HG03457 (cell line): ENCODE results near the gene ATP4B.

Source experiments
- ATAC-seq: cut with Tn5 transposase; IDR thresholded peaks from one replicate; pipeline ENCODE4 v1.9.1; 2021; ENCODE audit warnings: moderate number of reproducible peaks; ENCODE audit not compliant: unreplicated experiment

Gene ATP4B

DNA sequence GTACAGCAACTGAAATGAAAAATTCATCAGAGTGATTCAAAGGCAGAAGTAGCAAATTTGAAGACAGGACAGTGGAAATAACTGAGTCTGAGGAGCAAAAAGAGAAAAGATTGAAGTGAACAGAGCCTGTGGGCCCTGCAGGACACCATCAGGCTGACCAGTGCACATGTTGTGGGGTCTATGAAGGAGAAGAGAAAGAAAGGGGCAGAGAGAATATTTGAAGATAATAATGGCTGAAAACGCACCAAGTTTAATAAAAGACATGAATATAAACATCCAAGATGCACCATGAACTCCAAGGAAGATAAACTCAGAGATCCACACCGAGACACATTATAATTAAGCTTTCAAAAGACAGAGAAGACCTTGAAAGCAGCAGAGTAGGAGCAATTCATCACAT lies 15.4 kb downstream of the ATP4B start:
- ATAC-seq, result no peak

DNA sequence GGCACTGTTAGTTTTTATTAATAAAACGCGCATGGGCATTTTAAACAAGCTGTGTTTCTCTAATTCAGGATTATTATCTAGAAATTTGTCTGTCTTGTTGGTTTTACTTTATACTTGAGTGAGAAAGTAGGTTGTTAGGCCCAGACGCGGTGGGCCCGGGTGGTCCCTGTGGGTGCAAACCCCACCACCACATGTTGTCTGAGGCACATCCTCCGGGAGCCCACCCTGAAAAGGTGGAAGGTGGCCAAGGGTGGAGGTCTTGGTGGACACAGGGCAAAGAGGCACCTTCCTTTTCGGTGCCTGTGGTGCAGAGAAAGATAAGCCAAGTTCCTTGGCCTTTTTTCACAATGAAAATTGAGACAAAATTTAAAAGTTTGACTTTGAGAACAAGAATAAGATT lies 16.6 kb downstream of the ATP4B start:
- ATAC-seq, result no peak

DNA sequence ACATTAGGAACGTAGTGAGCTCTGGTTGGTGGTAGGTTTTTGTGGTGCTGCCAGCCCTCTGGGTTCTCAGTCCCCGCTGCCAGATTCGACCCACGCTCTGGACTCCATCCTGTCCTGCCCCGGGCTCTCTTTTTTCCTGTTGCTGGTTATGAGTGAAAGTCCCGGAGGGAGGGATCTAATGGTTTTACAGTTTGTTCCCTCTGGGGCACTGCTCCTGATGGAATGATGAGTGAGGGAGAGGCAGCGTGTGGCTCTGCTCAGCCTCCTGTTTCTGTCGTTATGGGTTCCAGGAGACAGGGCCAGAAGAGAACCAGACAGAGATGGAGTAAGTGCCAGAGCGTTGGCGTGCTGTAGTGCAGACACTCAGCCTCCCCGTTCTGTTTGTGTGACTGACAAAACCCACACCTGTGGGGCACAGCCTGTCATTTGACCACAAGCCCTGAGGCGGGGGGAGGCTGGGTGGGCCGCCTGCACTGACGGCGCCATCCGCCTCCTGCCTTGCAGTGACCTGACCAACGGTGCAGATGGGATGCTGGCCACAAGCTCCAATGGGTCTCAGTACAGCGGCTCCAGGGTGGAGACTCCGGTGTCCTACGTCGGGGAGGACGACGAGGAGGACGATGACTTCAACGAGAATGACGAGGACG lies 18.3 kb downstream of the ATP4B start:
- no peak for ATAC-seq

DNA sequence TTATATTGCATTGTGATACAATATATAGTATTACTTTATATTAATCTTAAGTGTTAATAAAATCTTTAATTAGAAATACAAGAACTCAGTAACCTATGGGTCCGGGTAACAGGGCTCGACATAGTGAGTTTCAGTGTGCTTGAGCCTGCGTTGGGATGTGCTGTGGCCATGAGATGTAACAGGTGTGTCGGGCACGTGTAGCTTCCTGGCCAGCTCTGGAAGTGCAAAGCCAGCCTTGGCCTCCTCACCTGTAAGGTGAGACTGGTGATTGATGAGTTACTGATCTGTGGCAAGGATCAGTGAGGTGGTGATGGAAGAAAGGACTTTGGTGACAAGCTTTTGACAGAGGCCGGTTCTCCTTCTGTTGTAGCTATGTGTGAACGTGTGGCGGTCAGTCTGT lies 19.2 kb downstream of the ATP4B start:
- no peak for ATAC-seq

DNA sequence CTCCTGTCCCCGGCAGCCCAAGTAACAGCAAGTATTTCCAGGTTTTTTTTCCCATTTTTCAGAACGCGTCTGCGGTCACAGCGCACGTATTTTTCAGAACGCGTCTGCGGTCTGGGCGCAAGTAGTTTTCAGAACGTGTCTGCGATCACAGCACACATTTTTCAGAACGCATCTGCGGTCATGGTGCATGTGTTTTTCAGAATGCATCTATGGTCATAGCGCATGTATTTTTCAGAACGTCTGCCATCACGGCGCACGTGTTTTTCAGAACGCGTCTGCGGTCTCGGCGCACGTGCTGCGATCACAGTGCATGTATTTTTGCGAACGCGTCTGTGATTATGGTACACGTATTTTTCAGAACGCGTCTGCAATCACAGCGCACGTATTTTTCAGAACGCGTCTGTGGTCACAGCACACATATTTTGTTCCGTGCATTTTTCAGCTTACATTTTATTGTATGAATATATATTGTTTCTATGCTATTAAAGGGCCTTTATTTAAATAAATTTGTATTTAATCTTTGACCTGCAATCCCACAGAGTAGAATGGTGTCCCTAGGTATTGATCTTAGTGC lies 19.7 kb downstream of the ATP4B start:
- ATAC-seq, result no peak

DNA sequence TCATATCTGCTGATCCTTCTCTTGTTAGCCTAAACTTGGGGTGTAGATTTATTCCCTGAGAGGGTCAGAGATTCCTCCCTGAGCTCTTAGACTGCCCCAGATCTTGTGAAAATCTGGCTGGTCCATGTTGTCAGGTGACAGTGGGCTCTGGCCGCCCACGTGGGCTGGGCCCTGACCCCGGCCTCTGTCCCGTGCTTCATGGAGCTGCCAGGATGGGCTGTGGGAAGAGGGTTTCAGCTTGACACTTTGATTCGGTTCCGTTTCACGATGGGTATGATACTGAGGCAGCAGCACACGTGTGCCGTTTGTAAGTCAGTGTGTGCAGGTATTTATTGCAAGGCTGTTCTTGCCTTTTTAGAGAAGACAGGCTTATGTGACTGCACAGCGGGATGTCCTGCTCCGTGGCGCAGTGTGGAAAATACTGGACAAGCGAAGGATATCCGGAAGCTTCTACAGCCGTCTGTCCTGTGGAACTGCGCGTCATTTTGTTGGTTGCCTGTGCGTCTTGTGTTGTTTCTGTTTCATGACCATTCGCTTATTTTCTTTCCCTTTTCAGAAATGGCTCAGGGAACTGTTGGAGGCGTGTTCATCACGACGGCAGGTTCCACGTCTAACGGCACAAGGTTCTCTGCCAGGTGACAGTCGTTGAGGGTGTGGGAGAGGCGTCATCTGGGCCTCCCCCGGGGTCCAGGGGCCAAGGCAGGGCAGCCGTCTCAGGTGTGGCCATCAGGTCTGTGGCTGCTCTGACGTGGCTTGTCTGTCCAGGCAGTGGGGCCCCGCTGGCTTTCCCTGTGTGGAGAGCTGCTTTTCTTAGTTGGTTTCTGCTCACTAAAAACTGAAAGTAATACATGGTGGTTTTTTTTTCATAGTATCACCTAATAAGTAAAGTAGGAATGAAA lies 20.5 kb downstream of the ATP4B start:
- ATAC-seq, result no peak

DNA sequence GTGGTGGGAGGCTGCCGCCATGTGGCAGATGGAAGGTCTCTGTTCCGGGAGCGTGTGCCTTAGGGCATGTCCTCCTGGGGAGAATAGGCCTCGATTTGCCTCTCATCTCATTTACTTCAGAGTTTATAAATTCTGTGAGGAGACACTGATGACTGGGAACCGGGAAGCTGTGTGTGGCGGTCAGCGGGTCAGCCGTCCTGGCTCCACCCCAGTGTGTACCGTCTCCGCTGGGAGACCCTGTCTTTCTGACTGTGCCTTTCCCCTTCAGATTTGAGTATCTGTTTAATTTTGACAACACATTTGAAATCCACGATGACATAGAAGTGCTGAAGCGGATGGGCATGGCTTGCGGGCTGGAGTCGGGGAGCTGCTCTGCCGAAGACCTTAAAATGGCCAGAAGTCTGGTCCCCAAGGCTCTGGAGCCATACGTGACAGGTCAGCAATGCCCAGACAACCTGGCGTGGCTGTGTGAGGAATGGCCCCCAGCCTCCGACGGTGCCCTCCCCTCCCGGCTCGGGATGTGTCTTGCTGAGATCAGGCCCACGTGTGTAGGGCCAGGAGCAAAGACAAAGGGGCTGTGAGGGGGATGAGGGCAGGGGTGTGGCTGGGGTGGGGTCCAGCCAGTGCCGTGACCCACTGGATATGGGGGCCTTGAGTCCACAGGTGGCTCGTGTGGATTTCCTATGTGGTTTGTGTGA lies 21.6 kb downstream of the ATP4B start:
- ATAC-seq, result no peak

DNA sequence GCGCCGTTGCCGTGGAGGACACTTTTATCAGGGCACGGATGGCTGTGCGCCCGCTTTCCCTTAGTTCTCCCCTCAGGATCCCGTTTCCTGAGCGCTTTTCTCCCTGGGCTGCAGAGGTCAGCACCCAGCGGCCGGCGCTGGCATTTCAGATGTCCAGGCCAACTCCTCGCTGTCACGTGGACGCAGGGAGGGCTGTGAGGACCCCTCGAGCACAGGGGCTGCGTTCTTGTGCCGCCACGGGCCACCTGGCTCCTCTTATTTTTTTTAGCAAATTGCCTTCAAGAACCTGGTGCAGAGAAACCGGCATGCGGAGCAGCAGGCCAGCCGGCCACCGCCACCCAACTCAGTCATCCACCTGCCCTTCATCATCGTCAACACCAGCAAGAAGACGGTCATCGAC lies 22.3 kb downstream of the ATP4B start:
- ATAC-seq, result no peak

DNA sequence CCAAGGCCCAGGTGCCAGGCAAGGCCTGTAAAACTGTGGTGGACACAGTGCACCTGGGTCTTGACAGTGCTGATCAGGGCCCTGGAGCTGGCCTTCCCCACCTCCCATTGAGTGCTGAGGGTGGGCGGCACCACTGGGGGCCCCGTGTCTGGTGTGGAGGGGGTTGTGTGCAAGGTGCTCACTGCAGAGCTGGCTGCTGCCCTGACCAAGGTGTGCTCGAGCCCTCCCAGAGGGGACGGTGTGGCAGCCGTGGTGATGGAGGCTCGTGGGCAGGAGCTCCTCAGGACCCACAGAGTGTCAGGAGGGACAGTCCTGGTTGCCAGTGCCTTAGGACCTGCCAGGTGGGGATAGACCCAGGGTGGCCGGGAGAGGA lies 23.0 kb downstream of the ATP4B start:
- ATAC-seq, result no peak

DNA sequence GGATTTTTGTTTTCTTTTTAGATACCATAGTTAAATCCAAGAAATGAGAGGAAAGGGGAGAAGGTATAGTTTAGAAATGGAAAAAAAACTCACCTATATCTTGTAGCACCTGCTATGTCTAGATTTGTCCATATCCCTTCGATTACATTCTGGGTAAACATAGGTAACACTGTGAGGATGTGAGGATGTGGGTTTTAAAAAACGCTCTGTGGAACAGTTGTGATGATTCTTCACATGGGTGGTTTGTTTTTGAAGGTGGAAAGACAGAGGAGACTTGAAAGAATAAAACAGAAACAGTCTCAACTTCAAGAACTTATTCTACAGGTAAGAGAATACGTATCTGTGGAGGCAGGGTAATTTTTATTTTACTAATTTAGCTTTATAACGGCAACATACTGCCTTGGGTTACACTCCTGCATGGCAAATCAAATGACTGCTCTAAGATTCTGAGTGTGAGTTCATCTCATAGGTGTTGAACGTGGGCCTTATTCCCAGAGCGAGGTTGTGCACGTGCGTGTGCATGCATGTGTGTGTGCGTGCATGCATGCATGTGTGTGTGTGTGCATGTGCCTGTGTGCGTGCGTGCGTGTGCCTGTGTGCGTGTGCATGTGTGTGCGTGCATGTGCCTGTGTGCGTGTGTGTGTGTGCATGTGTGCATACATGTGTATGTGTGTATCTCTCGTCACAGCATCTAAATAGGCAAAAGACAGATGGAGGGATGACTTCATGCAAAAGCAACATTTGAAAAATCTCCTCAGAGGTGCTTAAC lies 23.5 kb downstream of the ATP4B start:
- ATAC-seq, result no peak

DNA sequence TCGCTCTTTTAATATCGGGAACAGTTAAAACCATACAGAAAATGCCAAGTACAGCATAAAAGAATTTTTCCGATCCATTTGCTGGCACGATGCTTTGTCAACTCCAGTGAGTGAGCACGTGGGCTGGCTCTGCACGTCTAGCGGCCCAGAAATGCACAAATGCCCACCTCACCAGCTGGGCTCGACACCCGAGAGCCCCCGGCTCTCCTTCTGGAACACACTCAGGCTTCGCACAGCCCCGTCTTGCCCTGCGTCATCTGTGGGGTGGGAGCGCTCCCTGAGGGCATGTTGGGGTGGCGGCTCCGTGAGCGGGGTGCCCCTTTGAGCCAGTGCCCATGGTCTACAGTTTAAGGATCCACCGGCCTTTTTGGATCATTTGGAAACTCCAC lies 24.5 kb downstream of the ATP4B start:
- ATAC-seq, result no peak

DNA sequence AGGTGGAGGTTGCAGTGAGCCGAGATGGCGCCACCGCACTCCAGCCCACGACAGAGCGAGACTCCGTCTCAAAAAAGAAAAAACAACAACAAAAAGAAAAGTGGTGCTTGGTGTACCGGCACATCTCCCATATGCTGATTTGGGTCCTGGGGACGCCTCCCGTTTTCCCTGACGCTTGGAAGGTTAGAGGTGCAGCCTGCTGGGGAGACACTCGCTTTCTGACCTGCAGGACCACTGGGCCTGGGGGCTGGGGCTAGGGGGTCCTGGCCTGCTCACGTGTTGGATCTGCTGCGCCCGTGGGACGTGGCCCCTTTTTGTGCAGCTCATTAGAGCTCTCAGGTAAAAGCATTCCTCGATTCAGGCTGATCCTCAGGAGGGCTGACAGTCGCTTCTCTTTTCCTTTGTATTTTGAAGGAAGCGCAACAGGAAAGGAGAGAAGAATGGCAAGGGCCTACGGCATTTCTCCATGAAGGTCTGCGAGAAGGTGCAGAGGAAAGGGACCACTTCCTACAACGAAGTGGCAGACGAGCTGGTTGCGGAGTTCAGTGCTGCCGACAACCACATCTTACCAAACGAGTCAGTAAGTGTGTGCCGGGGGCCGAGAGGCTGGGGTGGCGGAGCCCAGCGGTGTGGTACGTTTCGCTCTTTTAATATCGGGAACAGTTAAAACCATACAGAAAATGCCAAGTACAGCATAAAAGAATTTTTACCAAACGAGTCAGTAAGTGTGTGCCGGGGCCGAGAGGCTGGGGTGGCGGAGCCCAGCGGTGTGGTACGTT lies 25.1 kb downstream of the ATP4B start:
- ATAC-seq, result no peak

DNA sequence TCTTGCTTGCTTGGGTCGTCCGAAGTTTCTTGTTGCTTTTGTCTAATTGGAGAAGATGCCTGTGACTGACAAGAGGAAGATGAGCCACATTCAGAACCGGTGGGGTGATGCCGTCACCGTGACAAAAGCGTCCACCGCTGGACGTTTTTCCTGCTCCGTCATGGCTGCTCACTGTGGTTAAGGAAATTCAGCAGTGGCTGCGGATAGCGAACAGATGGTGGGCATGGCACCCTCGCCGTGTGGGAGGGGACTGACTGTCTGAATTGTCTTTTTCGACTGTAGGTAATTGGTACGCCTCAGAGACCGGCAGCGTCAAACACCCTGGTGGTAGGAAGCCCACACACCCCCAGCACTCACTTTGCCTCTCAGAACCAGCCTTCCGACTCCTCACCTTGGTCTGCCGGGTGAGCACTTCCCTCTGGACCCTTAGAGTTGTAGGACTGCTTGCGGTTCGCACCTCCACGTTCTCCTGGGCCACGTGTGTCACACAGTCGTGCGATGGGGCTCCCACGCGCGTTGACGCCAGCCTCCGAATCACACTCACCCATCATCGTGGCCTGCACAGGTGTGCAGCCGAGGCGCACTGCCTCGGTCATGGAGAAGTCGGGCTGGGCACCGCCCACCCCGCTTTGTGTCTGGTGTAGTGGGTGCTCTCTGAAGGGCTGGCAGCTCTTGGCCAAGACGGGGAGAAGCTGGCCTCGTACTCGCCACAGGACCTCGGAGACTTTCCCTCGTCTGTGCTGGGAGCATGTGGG lies 26.5 kb downstream of the ATP4B start:
- ATAC-seq, result no peak

DNA sequence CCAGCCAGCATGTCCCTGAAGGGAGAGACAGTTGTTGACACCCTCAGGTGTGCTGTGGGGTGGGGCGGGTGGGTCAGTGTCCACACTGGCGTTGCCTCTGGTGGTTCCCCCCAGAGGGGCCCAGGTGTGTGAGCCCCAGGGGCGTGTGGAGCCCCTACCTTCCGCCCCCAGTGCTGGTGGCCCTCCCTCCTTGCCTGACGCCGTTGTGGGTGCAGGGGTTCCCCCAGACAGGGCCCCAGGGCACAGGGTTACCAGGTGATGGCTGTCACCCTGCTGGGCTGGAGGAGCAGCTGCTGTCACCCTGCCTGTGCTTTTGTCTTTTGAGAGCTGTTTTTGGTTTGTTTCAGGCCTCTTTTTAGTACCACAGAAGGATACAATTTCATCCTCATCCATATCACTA lies 27.2 kb downstream of the ATP4B start:
- ATAC-seq, result no peak

DNA sequence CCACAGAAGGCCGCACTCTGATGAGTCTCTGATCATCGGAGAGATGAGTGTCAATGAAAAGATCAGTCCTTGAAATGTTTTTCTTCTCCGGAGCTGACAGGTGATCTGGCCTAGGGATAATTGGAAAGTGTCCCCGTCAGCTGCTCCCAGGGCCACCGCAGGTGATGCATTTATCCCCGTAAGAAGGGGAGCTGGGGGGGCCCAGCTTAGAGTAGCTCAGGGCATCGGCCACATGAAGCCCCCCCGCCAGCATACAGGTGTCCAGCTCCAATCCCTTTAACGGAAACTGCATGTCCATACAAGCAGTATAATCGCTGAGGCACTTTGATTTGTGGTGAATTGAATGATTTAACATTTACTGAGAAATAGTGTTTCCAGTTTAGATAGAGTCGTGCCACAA lies 27.7 kb downstream of the ATP4B start:
- no peak for ATAC-seq

DNA sequence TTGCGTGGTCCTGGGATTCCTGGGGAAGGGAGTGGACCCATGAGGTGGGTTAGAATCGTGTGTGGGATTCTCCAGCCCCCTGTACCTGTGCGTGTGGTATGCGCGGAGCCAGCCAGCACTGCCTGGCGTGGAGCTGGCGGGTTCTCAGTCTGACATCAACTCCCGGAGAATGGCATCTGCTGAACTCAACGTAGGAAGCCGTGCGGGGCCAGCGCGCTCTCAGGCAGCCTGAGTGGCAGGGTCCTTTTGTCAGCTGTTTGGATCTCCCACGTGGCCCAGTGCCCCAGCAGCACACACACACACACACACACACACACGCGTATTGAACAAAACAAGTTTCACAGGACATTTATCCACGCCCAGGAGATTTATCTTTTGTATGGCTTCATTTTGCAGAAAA lies 28.1 kb downstream of the ATP4B start:
- ATAC-seq, result no peak

DNA sequence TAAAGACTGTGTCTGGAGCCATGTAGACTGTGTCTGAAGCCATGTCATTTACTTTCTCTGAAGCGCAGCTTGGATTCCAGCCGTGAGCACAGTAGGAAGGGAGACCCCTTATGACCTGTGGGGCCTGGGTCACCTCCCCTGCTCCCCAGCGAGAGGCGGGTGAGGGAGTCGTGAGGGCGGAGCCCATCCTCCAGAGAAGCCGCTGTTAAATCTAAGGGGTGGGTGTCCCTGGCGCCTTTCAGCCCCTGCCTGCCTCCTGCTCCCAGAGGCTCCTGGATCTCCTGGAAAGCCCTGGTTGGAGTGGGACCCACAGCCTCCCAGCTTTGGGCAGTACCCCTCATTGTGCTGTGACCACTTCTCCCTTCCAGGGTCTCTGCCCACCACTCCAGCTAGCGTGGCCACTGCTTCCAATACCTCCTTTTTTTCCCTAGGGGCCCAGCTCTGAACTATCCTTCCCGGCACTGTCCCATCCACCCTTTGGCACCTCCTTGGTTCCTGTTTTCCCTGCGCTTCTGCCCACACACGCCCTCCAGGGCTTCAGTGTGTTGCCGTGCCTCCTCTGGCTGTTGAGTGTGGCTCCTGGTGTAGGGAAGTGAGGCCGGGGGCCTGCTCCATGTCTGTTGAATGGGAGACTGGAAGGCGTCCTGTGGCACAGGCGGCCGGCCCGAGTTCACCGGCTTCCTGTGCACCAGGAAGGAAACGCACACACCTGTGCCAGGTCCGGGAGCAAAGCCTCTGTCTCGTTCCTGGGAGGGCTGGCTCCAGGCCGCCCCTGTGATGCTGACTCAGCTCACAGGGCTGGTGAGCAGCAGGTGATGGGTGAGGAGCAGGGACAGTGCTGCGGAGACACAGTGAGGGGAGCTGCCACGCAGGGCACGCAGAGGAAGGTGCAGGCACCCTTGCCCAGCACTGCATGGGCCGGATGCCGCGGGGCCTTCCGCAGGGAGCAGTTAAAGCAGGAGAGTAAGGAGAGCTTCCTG lies 29.4 kb downstream of the ATP4B start:
- ATAC-seq, result no peak

DNA sequence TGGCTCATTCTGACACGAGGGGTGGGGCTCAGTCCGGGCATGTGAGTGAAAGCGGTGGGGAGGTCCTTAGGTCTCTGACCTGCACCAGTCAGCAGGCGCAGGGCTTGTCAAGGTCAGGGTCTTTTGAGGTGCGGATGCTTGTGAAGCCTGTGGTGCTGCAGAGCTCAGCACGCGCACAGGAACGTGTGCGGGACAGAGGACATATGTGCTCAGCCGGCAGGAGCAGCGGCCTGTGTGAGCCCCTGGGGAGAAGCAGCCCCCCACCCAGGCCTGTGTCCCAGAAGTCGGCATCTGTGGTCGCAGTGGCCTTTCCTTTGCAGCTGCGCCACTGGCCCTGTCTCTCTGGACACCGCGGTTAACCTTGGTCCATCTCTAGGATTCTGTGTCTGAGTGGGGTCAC lies 30.9 kb downstream of the ATP4B start:
- no peak for ATAC-seq
